Smooth muscle cell of the brain vasculature (primary cell): ENCODE measurements around the gene TEDC1.

ENCODE experiments used
- DNase-seq: peaks from one replicate; pipeline ENCODE4 v3.0.0-alpha.2; 2012; ENCODE audit warnings: low read depth, low spot score

Gene TEDC1

DNA sequence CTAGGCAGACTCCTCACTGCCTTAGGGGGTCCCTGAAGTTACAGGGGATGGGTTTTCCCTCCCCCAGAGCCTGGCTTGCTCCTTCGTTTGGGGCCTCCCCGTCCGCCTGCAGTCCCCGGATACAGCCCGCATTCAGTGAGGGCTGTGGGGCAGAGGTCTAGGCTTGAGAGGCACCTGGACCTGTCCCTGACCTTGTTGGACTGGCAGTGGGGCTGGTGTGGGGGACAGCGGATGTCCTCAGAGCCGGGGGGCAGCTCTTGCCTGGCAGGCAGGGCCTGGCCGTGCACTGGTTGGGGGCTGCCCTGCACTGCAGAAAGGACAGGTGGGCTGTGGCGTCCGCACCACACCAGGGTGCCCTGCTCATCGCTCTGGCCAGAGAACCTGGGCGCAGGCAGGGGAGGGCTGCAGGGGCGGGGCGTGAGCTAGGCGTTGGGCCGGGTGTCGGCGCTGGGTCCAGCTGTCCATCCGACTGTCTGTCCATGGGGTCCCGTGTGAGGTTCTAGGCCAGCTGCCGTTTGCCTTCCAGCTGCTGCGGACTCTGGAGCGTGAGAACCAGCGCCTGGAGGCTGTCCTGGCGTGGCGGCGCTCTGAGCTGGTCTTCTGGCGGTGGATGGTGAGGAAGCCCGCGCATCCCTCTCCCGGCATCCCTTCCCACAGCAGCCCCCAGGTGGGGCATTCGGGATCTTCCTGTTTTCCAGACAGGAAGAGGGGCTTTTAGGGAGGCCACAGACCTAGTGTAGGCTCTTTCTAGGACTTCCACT is 6.0 kb downstream of the TEDC1 start:
- no peak for DNase-seq

DNA sequence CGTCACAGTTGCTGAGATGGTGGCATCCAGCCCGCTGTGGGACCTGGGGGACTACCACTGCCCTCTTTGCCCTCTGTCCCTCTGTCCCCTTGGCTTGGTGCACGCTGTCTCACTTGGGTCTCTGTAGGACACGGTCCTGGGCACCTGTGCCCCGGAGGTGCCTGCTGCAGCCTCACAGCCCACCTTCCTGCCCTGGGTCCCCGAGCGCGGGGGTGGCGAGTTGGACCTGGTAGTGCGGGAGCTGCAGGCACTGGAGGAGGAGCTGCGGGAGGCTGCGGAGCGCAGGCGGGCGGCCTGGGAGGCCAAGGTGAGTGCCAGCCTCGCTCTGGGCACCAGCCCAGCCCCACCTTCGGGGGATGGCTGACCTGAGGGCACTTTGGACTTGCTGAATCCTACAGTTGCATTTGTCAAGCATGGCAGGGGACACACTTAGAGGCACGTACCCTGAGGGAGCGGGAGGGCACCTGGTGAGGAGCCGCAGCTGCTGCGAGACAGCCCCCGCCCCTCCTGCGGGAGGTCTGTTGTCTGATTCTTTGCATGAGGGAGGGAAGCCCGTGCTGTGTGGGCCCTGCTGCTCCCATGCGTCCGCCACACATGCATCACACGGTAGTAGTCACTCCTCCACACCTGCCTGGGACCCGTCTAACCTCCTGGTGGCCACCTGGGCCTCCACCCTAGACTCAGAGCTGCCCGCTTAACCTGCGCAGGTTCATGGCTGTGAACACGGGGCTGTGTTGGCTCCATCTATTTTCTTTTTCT is 6.8 kb downstream of the TEDC1 start:
- DNase-seq, result no peak

DNA sequence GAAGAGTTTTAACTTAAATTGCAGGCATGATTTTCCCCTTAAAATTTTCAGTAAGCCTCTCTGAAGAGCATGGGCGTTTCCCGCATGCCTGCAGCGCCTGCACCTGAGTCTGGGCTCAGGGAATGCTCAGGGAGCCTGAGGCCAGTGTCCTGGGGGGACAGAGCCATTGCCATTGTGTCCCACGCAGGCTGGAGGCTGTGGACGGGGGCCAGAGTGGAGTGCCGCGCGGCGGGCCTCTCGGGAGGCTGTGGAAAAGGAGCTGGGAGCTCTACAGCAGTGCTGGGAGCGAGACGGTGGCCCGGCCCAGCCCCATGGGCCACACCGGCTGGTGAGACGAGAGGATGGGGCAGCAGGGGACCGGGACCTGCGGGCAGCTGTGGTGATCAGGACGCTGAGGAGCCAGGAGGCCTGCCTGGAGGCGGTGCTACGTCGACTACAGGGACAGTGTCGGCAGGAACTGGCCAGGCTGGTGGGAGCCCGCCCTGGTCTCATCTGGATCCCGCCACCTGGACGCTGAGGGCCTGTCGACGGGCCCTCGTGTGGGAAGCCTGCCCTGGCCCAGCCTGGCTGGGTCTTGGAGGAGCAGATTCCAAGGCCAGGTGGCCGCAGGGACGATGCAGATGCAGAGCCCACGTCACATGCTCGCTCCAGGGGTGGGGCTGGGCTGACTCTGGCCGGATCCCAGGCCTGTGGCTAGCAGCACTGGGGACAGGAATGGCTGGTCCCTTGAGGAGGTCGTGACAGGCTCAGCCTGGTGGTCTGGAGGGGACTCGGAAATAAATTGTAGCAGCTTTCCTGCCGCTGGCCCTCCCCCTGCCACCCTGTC is 7.6 kb downstream of the TEDC1 start:
- no peak for DNase-seq

DNA sequence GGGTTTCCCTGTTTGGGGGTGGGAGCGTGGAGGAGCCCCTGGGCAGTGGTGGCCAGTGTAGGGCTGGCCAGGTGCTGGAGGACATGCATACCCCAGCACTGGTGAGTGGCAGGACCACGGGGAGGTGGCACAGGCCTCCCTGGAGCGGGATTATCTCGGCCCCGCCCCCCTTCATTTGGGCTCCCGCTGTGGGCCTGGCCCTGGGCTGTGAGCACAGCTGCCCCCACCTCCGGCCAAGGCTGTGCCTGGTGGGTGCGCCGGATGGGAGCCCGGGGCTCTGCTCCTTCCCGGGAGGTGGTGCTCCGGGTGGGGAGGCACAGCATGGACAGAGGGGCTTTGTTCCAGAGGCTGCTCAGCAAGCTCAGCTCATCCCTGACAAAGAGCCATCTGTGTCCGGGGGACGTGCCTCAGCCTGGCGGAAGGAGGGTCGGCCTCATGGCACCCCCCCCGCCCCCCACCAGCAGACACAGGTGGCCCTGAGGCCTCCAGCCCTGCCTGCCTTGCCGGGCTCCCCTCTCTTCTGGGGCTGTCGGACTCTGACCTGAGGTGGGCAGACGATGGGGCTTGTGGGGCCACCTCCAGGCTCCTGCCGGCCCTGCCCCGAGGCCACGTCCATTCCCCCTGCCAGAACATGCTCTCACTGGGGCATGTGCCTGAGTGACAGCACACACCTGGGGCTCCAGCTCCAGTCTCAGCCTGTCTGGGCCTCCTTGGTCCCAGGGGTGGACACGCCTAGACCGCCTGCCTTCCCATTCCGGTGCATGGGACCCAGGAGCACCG is 8.4 kb downstream of the TEDC1 start:
- no peak for DNase-seq

DNA sequence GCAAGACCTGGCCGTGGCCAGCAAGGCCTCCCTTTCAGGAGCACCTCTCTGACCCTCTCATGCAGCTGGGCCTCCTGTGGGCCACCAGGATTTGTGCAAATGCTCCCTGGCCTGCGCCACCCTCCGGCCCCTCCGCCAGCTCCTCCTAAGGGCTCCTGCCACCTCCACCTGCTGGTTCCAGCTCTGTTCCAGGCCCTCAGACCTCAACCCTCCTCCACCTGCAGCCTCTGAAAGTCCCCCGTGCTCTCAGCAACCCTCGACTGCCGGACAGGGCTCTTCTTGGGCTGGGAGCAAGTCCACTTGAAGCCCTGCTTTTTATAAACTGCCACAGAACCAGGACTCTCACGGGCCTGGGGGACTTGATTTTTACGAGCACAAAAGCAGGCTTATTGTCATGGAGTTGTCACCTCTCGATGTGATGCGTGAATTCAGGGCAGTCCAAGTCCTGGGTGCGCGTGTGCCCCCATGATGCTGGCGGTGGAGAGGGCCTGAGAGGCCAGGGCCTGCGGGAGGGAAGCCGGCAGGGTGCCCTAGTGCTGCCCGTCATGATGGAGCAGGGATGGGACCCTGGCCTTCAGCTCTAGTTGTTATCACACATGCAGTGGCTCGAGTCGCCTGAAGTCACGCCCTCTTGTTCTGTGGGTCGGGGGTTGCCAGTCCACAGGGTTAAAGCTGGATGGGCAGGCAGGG is 9.1 kb downstream of the TEDC1 start:
- no peak for DNase-seq

DNA sequence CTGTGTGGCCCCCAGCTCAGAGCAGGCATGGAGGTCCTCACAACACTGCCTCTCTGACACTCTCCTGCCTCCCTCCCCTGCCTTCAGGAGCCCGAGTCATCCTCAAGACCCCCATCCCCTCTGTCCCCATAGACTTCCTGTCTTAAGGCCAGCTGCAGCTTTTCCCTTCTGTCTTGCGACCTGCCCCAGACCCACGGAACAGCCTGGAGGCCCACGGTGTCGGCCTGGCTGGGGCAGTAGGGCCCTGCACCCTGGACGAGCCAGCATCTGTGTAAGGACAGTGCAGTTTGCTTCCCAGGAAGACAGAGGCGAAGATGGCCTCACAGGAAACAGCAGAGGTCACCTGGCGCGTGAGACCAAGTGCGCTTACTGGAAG is 9.7 kb downstream of the TEDC1 start:
- no peak for DNase-seq

DNA sequence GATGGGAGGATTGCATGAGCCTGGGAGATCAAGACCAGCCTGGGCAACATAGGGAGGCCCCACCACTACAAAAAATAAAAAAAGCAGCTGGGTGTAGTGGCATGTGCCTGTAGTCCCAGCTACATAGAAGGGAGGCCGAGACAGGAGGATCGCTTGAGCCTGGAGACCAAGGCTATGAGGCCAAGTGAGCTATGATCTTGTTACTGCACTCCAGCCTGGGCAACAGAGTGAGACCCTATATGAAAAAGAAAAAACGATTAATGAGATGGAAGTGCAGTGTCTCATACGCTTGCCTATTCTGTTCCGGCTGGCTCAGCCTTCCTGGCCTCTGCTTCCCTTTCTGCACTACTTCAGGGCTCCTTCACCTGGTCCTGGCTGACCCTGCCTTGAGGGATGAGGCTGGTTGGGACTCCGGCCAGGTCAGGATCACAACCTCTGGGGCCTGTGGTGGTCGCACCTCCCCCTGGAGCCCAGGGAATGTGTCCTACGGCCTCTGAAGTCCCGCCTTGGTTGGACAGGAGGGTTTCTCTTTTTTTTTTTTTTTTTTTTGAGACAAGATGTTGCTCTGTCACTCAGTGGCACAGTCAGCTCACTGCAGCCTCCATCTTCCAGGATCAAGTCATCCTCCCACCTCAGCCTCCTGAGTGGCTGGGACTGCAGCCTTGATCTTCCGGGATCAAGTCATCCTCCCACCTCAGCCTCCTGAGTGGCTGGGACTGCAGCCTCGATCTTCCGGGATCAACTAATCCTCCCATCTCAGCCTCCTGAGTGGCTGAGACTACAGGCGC is 10.7 kb downstream of the TEDC1 start:
- DNase-seq, result no peak

DNA sequence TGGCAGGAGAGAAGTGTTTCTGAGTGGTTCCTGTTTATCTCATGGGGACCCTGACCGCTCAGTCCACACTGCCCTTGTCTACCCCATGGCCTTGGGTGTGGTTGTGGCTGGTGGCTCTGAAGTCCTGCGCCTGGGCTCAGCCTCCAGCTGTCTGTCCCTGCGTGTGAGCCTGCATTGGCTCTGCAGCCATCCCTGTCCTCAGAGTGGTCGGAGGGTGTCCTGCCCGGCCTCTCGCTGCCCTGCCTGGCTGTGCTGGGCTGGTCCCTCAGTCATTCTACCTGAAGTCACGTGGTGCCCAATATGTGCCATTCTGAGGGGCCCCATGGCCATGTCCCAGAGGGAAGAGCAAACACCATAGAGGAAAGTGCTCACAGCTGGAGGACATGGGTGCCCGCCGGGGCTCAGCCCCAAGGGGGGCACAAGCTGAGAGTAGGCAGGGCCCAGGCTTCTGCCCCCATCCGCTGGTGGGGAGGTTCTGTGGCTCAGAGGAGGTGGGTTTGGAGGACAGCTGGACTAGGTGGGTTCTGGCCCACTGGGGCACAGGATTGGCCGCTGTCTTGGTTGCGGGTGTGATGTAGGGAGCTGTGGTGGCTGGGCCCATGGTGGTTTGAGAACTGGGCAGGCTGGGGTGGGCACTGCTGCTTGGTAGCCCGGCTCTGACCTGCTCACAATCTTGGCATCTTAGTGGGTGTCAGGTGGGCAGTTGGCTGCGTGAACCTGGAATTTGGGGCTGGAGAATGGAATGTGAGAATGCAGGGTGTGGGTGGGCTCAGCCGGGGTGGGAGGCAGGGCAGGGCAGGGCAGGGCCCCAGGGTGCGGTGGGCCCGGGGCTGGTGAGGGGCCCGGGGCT is 11.6 kb downstream of the TEDC1 start:
- DNase-seq, result no peak

DNA sequence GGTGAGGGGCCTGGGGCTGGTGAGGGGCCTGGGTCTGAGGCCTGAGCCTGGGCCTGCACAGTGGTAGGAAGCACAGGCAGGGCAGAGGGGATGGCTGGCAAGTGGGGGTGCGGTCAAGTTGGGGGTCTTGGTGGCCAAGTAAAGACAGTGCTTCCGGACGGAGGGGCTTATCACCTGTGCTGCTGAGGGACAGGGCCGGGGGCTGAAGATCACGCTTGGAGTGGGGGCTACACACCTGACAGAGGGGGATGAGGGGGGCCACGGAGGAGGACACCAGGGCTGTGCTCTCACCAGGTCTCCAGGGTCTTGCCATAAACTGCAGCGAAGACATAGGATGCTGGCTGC is 12.2 kb downstream of the TEDC1 start:
- DNase-seq, result no peak

DNA sequence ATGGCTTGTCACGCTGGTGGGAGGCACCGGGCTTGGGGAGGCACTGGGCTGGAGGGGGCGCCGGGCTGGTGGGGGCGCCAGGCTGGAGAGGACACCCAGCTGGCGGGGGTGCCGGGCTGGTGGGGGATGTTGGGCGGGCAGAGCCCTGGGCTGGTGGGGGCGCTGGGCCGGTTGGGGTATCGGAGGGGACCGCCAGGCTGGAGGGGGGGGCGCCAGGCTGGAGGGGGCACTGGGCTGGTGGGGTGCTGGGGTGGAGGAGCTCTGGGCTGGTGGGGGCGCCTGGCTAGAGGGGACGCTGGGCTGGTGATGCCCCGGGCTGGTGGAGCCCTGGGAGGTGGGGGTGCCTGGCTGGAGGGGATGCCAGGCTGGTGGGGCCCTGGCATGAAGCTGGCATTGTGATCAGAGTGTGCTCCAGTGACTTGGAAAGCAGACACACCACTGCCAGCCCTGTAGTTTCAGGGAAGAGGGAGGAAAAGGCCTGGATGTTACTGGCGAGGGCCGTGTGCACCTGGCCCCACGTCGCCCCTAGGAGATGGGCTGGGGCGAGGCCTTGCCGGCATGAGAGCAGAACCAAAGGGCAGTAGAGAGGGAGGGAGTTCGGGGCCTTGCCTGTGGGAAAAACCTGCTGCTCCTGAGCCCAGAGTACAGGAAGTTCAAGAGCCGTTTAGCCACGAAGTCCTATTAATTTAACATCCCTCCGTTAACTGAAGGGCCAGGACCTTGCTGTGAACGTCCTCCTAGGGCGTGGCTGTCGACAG is 13.1 kb downstream of the TEDC1 start:
- no peak for DNase-seq

DNA sequence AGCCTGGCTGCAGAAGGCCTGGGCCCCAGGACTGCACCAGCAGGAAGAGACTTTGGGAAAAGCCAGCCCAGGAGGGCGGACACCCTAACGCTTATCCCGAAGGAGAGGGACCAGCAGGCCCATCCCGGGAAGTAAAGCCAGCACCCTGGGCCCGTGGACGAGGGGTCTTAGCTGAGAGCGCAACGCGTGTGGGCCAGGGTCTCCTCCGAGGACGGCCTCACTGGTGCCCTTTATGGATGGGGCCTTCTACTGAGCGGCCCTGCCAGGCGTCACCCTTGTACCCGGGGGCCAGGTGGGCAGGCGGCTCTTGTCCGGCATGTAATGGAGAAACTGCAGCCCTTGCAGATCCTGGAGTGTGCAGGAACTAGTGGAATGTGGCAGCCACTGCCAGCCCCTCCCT is 14.1 kb downstream of the TEDC1 start:
- no peak for DNase-seq

DNA sequence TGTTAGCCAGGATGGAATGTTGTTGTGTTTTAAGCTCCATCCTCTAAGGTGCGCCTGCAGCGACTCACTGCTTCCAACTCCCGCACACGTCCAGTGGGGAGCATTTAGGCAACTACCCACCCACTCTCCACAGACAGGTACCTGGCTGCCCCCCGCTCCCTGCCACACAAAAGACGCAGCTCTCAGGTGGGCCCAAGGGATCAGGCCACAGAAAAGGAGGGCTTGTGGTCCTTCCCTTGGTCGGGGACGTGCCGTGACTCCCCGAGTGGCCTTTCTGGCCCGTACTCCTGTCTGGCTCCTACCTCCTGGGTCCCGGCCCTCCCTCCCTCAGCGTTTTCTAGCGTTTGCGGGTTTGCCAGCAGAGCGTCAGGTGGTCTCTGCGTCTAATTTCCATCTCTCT is 16.2 kb downstream of the TEDC1 start:
- no peak for DNase-seq

DNA sequence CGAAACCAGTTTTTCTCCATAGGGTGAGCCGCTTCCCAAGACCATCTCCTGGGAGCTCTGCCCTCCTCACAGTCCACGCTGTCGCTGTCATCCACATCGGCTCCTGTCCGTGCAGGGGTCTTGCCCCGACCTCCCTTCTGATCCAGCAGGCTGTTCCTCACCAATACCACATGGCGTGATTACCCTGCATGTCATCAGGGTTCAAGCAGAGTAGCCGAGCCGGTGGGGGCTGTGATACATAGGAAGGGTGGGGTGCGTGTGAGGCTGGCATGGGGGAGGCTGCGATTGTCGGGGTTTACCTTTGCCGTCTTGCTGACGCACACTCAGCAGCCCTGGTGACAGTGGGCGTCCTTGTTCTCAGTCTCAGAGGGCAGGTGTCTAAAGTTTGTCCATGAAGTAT is 17.0 kb downstream of the TEDC1 start:
- no peak for DNase-seq

DNA sequence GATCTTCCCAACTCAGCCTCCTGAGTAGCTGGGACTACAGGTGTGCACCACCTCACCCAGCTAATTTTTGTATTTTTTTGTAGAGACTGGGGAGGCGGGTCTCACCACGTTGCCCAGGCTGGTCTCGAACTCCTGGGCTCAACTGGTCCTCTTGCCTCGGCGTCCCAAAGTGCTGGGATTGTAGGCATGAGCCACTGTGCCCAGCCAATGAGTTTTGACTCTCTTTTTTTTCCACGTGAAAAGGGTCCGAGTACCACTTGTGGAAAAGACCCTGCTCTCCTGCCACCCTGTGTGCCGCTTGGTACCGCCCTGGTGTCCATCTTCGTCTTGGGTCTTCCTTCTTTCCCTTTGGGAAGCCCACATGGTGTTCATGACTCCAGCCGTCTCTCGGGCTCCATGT is 17.6 kb downstream of the TEDC1 start:
- DNase-seq, result no peak

DNA sequence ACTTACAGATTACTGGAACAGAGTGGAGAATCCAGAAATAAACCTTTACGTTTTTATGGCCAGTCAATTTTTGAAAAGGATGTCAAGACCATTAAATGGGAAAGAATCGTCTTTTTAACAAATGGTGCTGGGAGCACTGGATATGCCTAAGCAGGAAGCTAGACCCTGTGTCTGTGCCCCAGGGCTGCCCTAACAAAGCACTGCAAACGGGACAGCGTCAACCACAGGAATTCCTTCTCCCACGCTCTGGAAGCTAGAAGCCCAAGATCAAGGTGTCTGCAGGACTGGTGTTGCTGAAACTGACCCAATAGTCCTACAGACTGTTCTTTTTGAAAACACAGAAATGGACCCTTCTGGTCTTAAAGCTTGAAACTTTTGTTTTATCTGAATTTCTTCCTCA is 26.1 kb downstream of the TEDC1 start:
- no peak for DNase-seq

DNA sequence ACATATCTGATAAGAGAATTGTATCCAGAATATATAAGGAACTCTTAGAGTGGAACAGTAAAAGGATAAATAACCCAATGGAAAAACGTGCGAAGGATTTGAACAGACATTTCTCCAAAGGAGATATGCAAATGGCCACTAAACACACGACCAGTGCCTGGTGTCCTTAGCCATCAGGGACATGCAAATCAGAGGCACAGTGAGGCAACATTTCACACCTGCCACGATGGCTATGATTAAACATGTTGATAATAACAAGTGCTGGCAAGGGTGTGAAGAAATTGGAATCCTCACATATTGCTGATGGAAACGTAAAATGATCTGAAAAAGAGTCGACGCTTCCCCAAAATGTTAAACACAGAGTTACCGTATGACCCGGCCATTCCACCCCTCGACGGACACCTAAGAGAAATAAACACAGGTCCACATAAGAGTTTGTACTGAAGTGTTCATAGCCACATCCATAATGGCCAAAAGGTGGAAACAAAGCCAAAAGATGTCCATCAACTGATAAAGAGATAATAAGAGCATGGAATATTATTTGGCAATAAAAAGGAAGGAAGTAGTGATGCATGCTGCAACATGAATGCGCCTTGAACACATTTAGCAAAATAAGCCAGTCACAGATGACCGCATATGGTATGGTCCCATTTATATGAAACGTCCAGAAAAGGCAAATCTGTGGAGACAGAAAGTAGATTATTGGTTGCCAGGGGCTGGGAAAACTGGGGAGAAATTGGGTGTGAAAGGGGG is 29.1 kb downstream of the TEDC1 start:
- no peak for DNase-seq

DNA sequence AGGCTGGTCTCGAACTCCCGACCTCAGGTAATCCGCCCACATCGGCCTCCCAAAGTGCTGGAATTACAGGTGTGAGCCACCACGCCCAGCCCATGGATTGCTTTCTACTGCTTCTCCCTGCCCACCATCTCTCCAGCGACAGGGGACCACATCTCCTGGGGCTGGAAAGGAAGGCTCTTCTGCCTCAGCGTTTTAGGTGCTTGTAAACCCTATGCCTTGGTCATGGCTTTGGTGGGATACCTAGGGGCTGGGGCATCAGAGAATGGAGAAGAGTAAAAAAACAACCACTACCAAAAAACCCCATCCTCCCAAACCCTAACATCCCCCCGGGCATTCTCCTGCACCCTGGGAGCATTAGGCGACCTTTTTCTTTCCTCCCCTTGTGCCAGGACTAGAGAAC is 34.3 kb downstream of the TEDC1 start:
- DNase-seq, result no peak
